GM19099 (cell line): ENCODE measurements around the gene BCR.

Source experiments
- POLR2A ChIP-seq: IDR thresholded peaks from 3 replicates; pipeline ENCODE4 v1.6.1; 2011; ENCODE audit warnings: low read depth; ENCODE audit not compliant: insufficient read length; ENCODE audit errors: extremely low read depth

Gene BCR

DNA sequence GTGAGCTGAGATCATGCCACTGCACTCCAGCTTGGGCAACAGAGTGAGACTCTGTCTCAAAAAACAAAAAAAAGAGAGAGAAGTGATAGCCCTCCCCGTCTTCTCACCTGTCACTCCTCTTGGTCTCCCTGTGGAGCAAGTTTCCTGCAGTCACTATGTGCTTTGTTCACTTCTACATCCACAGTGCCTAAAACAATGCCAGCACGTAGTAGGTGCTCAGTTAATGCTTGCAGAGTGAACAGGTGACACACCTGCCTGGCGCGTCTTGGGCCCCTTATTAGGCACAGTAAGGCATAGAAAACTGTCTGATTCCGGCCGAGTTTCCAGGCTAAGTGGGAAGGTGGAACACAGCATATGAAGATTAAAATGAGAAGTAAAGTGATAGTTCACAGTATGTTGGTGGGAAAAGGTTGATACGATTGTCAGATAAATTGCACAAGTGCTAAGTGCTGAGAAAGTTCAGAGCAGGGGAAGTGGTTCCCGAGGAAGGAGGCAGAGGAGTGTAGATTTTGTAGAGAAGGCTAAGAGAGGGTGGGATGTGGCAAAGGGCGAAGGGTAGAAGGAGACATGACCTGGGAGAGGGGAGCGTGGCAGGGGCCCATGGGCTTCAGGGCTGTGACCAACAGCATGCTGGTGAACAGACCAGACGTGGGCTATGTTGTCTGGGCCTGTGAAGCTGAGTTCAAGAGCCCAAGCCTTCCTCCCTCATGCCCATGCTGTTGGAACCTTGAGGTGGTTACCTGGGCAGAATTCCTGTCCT, 41.9 kb downstream of the BCR start:
- no peak for TF ChIP-seq POLR2A

DNA sequence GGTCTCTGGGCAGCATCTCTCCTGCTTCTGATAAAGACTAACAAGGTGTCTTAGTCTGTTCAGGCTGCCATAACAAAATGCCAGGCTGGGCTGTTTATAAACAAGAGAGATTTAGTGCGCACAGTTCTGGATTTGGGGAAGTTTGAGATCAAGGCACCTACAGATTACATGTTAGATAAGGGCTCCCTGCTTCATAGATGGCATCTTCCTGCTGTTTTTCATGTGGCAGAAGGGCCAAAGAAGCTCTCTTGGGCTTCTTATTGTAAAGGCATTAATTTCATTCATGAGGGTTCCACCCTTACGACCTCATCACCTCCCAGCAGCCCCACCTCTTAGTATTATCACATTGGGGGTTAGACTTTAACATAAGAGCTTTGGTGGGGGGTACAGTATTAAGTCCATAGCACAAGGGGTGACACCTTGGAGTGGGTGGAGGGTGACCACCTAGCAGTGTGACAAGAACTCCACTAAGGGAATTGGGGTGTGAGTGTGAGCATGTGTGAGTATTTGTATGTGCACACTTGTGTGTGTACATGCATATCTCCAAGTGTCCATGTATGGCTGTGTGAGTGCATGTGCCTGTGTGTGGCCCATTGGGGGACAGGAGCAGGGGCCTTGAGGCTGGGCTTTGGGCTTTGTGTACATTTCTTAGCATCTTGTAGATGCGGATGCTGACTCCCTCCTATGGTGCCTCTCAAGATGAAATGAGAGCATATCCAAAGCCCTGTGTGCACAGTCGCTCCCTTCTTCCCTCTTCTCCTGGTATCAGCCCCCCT, 42.7 kb downstream of the BCR start:
- no peak for TF ChIP-seq POLR2A

DNA sequence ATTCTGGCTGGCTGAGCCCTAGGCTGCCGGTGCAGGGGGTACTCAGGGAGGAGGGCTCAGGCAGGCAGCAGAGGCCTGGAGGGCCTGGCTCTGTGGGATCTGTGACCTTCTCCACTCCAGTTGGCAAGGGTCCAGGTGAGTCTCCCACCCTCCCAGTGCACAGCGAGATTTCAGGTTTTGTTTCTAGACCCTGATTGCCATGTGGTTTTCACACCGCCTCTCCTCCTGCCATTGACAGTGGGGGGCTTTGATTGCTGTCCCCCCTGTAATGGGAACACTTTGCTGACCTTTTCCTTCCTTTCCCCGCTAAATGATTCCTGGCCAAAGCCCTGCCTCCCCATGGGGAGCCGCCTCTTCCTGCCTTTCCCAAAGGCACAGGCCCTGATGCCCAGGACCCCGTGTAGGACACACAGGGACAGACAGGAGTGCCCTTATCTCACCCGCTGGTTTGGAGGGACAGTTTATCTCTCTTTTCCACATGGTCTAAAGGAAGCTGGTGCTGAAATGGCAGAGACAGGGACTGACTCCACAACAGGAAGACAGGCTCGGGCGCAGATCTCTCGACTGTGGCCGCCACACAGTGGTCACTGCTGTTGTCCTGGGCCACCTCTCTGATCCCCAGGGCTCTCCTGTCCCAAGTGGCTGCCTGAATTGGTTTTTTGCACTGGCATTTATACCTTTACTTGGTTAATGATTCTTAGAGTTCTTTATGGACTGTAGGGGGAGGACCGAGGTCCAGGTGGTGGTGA, 43.4 kb downstream of the BCR start:
- no peak for TF ChIP-seq POLR2A

GRCh38 chr22:23224846-23225245, 44.5 kb downstream of the BCR start:
- TF ChIP-seq POLR2A = no peak

GRCh38 chr22:23225337-23225723, 45.0 kb downstream of the BCR start:
- TF ChIP-seq POLR2A = no peak

GRCh38 chr22:23225724-23226496, 45.6 kb downstream of the BCR start:
- no peak for TF ChIP-seq POLR2A

DNA sequence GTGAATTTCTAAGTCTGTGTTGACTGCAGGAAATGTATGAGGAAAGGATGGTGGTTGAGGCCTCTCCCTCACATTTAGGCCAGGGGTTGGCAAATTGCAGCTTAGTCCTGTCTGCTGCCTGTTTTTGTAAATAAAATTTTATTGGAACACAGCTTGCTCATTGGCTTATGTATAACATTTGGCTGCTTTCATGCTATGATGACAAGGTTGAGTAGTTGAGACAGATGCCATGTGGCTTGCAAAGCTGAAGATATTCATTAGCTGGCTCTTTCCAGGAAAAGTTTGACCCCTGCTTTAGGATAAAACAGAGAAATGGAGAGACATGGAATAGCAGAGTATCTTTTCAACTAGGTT, 46.2 kb downstream of the BCR start:
- no peak for TF ChIP-seq POLR2A

DNA sequence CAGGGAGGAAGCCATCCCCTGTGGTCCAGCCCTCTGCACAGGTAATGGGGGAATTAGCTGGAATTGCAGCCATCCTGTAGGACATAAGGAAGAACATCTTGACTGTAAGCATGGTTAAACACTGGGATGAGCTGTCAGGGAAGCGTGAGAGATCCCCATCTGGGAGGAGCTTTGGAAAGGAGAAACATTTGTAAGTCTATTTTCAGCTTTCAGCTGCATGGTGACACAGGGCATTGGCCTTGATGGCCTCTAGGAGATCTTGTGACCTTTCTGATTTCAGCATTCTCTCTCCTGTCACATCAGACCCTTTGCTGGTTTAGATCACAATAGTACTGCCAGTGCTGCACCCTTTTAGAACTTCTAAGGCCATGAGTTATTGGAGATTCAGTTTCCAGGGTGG, 47.1 kb downstream of the BCR start:
- TF ChIP-seq POLR2A = no peak

DNA sequence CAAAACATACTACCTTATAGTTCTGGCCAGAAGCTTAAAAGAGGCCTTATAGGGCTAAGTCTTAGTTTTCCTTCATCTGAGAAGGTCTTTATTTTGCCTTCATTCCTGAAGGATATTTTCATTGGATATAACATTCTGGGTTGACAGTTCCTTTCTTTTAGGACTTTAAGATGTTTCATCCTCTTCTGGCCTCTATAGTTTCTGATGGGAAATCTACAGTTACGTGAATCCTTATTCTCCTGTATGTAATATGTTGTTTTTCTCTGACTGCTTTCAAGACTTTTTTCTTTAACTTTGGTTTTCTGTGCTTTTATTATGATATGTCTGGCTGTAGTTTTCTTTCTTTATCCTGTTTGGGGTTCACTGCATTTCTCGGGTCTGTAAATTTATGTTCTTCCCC, 48.2 kb downstream of the BCR start:
- TF ChIP-seq POLR2A = no peak

DNA sequence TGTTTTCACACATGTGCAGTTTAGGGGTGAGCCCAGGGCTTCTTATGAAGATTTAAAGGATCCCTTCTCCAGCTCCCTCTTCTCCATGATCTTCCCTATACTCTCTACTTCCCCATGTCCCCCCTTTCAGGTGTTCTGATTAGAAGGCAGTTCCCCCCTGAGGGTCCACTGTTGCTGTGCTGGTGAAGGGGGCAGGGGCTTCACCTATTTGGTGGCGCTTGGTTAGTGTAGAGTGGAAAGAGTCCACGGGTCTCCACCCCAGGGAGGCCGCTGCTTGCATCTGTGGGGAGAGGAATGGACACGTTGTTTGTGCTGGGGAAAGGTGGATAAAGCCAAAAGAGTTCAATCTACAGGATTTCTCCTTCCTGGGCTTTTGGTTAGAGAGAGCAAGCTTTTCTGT, 49.3 kb downstream of the BCR start:
- no peak for TF ChIP-seq POLR2A

- no peak for TF ChIP-seq POLR2A
Observed at GRCh38 chr22:23230348-23231068, 50.2 kb downstream of the BCR start.

DNA sequence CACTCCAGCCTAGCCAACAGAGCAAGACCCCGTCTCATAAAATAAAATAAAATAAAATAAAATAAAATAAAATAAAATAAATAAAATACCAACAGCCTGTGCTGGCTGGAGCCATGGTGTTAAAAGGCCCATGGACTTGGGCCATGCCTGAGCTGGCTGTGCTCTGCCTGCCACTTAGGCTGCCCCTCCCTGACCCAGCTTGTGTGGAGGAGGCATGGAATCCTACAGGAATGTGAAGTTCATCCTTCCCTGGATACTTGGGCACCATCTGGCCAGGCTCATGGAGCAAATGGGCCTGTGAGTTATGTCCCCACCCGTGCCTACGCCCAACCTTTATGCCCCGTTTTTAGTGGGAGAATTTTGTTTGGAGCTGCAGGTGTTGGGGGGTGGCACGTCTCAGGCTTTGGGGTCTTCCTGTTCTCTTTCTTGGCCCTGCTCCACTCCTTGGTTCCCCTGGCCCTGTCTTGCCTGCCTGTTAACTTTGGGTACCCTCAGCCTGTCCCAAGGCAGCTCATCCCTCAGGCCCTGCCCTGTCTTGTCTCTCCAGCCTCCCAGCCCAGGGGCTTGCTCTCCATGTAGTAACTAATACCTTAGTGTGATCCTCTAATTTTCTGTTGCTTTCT, 51.3 kb downstream of the BCR start:
- no peak for TF ChIP-seq POLR2A

DNA sequence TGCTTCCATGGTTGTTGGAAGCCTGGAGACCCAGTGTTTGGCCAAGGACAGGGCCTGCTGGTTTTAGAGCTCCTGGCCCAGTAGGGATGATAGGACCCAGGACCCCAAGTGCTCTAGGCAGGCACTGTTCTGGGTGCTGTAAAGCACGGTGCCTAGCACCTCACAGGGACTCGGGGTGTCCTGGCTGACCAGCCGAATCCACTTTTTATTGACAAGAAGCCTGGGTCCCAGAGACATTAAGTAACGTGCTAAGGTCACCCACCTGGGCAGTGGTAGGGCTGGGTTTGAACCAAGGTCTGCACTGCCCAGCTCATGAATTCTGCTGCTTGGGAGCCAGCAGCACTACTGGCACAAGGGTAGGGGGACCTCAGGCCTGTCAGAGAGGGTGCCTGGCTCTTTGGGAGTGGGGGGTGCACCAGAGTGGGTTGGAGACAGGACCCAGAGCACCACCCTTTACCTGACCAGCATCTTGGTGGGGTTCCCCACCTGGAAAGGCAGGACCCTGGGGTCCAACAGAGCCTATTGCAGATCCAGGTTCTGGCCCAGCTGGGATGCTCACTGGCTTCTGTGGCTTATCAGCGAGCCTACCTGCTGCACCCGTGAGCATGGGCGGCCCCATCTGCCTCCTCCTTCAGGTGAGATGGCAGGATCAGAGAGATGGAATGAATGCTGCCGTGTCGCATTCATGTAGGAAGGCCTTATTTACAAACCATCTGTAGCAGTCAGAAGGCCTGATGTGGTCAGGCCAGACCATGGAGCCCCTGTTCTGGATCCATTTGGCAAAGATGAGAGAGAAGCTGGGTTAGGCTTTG, 52.0 kb downstream of the BCR start:
- TF ChIP-seq POLR2A = no peak
